ENCODE measurements around the gene AMPD2.
A peak's percentile ranks its signal among the peaks of the same experiment; 100 is the strongest.
"Not testable (repeated sequence)": the region's sequence is repeated elsewhere in the genome, so short reads cannot be mapped to it uniquely, and the experiment has no call there.

The AMPD2 gene

DNA sequence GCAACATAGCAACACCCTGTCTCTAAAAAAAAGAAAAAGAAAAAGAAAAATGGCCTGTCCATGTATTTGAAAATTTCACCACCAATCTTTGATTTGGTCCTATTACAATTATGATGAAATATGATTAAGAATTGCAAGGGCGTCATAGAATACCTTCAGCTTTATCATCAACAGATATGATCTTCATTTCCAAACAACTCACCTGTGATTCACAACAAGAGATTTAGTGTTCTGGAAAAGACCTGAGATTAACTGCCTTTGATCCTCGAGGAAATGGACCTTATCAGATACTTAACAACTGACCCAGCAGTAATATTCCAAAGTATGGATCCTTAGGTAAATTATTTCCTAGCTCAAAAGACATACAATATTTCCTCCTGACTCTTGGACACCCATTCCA lies 32.8 kb downstream of the AMPD2 start:
- DNase-seq (ENCODE audit: low read depth), result no peak

- DNase-seq (ENCODE audit: low read depth), result no peak
Measured at GRCh38 chr1:109653306-109653705, 33.7 kb downstream of the AMPD2 start.

DNA sequence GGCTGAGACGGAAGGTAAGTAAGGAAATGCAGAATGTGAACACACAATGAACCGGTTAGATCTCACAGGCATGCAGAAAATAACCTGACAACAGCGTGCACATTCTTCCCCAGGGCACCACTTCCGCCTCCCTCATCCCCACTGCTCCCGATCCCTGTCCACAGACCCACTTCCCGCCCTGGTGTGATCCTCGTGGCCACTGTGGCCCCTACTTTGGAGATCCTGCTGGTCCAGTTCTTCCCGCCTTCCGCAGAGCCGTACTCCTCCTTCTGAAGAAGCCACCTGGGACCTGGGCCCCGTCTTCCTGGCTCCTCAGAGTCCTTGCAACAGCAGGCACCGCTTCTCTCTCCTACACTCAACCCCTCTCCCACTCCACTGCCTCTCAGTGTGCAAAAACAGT lies 34.9 kb downstream of the AMPD2 start:
- DNase-seq (ENCODE audit: low read depth), result no peak

- DNase-seq (ENCODE audit: low read depth), result peak; percentile 31
Measured at GRCh38 chr1:109655615-109656519, 36.2 kb downstream of the AMPD2 start, which contains the start of gene GSTM4. GSTM4 (plus strand) TSS chr1:109656099; CDS start chr1:109656390, 291 bp downstream.

DNA sequence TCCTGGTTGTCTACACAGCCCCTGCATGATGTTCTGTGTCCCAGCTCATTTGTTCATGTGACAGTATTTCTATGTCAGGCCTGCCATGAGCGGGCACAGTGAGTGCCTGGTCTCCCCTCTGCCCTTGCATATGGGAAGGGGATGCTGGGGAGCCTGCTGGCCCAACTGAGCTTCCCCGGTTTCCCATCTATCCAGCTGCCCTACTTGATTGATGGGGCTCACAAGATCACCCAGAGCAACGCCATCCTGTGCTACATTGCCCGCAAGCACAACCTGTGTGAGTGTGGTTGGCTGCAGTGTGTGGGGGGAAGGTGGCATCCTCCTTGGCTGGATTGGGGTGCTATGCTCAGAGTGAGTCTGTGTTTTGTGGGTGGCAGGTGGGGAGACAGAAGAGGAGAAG lies 37.8 kb downstream of the AMPD2 start:
- no peak for DNase-seq (ENCODE audit: low read depth)

GRCh38 chr1:109657970-109658369 lies 38.3 kb downstream of the AMPD2 start:
- DNase-seq (ENCODE audit: low read depth), result no peak

DNA sequence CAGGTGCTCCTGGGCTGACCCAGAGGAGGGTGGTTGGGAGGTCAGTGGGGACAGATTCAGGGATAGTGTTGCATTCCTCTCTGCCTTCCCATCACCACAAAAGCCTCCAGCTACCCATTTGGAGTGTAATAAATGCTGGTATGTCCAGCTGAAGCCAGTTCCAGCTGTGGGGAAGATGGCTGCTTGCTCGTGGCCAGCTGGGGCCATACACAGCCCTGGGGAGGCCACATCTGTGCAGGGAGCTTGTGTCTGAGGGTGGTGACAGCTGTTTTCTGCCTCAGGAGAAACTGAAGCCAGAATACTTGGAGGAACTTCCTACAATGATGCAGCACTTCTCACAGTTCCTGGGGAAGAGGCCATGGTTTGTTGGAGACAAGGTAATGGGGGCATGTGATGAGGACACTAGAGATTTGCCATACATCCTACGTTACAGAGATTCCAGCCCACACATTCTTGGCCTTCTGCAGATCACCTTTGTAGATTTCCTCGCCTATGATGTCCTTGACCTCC lies 39.0 kb downstream of the AMPD2 start:
- DNase-seq (ENCODE audit: low read depth), result no peak

DNA sequence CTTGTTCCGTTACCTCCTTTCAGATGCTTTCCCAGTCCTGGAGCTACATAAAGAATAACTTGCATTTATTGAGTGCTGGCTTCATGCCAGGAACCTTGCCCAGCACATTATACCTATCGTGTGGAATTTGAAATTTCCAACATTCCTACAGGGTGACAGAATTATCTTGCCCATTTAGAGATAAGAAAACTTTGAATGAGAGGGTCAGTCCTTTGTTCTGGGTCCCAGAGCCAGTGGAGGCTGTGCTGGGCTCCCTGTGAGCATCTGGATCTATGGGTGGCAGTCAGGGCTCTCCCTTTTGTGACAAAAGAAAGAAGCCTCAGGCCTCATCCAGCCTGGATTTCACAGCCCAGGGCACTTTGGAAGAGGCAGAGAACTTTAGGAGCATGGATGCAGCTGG lies 39.5 kb downstream of the AMPD2 start:
- DNase-seq (ENCODE audit: low read depth), result no peak

- DNase-seq (ENCODE audit: low read depth), result no peak
Measured at GRCh38 chr1:109659997-109660690, 40.5 kb downstream of the AMPD2 start.

- DNase-seq (ENCODE audit: low read depth), result not testable (repeated sequence)
Measured at GRCh38 chr1:109660691-109661026, 41.0 kb downstream of the AMPD2 start.

GRCh38 chr1:109661391-109661790 lies 41.8 kb downstream of the AMPD2 start:
- DNase-seq (ENCODE audit: low read depth), result no peak

- no peak for DNase-seq (ENCODE audit: low read depth)
Measured at GRCh38 chr1:109664671-109665070, 45.0 kb downstream of the AMPD2 start.

- peak; percentile 71 for DNase-seq (ENCODE audit: low read depth)
Measured at GRCh38 chr1:109667452-109668122, 48.0 kb downstream of the AMPD2 start, which contains the start of gene GSTM2. GSTM2 (plus strand) TSS chr1:109668057; CDS start chr1:109668116, 59 bp downstream.

DNA sequence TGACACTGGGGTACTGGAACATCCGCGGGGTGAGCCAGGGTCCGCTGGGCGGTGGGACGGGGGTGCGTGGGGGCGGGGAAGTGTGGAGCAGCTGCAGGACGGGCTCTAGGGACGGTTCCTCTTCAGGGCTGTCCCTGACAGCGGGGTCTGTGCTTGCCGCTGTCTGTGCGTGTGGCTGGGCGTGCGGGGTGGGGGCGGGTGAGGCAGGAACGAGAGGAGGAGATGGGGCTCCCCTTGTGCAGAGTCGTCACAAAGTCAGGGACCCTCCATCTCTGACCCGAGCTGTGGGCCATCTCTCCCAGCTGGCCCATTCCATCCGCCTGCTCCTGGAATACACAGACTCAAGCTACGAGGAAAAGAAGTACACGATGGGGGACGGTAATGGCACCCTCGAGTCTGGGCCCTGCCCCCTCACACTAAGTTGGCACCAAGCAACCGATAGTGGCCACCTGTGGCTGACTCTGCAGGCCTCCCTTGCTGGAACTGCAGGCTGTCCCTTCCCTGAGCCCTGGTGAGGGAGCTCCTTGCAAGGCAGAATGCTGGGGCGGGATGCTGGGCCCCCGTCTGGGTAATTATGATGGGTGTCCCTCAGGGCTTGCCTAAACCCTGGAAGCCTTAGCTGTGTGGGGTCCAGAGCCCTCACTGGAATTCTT lies 48.6 kb downstream of the AMPD2 start:
- no peak for DNase-seq (ENCODE audit: low read depth)

DNA sequence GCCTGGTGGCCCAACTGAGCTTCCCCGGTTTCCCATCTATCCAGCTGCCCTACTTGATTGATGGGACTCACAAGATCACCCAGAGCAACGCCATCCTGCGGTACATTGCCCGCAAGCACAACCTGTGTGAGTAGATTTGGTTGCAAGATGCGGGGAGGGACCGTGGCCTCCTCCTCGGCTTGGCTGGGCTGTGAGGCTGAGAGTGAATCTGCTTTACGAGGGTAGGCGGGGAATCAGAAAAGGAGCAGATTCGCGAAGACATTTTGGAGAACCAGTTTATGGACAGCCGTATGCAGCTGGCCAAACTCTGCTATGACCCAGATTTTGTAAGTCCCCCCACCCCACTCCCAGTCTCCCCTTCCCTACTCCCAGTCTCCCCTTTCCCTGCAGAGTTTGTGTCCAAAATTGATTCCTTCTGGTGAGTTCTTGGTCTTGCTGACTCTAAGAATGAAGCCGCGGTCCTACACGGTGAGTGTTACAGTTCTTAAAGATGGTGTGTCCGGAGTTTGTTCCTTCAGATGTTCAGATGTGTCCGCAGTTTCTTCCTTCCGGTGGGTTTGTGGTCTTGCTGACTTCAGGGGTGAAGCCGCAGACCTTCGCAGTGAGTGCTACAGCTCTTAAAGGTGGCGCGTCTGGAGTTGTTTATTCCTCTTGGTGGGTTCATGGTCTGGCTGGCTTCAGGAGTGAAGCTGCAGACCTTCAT lies 49.8 kb downstream of the AMPD2 start:
- no peak for DNase-seq (ENCODE audit: low read depth)

- DNase-seq (ENCODE audit: low read depth), result not testable (repeated sequence)
Measured at GRCh38 chr1:109669949-109670302, 50.3 kb downstream of the AMPD2 start.

DNA sequence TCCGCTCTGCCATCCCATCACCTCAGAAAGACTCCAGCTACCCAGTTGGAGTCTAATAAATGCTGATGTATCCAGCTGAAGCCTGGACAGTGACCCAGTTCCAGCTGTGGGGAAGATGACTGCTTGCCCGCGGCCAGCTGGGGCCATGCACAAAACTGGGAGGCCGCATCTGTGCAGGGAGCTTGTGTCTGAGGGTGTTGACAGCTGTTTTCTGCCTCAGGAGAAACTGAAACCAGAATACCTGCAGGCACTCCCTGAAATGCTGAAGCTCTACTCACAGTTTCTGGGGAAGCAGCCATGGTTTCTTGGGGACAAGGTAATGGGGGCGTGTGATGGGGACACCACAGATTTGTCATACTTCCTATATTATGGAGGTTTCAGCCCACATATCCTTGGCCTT lies 51.4 kb downstream of the AMPD2 start:
- DNase-seq (ENCODE audit: low read depth), result no peak

- DNase-seq (ENCODE audit: low read depth), result not testable (repeated sequence)
Measured at GRCh38 chr1:109673861-109674260, 54.2 kb downstream of the AMPD2 start.

GRCh38 chr1:109676683-109677381 lies 57.2 kb downstream of the AMPD2 start:
- DNase-seq (ENCODE audit: low read depth), result not testable (repeated sequence)

- DNase-seq (ENCODE audit: low read depth), result no peak
Measured at GRCh38 chr1:109677459-109677858, 57.8 kb downstream of the AMPD2 start.

GRCh38 chr1:109678637-109679036 lies 59.0 kb downstream of the AMPD2 start:
- DNase-seq (ENCODE audit: low read depth), result not testable (repeated sequence)

Measured in T follicular helper cell (primary cell).